WTC11 (cell line): ENCODE results near the gene ARL10. TPM values are rescaled to one million over a fixed set of nuclear protein-coding genes. Genes with fewer than 3 reads are reported as not detected.

ENCODE experiments used
- ARID4B ChIP-seq: sonication (generic); formaldehyde crosslinking; IDR thresholded peaks from 2 replicates; pipeline ENCODE4 v1.8.0; 2023; ENCODE audit warnings: missing genetic modification reagents, mild to moderate bottlenecking, borderline replicate concordance
- ATF3 ChIP-seq: sonication (generic); formaldehyde crosslinking; conservative IDR thresholded peaks from 2 replicates; pipeline ENCODE4 v1.8.1; 2022; ENCODE audit warnings: mild to moderate bottlenecking, missing genetic modification reagents
- ATF6 ChIP-seq: sonication (generic); formaldehyde crosslinking; IDR thresholded peaks from 2 replicates; pipeline ENCODE4 v1.8.1; 2023; ENCODE audit warnings: mild to moderate bottlenecking, missing genetic modification reagents
- E2F1 ChIP-seq: sonication (generic); formaldehyde crosslinking; IDR thresholded peaks from 2 replicates; pipeline ENCODE4 v1.8.0; 2022; ENCODE audit warnings: mild to moderate bottlenecking, missing genetic modification reagents
- E2F4 ChIP-seq: sonication (generic); formaldehyde crosslinking; IDR thresholded peaks from 2 replicates; pipeline ENCODE4 v1.8.1; 2022; ENCODE audit warnings: low read depth, mild to moderate bottlenecking, moderate library complexity, missing genetic modification reagents, borderline replicate concordance
- E2F5 ChIP-seq: sonication (generic); formaldehyde crosslinking; IDR thresholded peaks from 2 replicates; pipeline ENCODE4 v1.8.1; 2022; ENCODE audit warnings: mild to moderate bottlenecking, moderate library complexity, missing genetic modification reagents
- MLX ChIP-seq: sonication (generic); formaldehyde crosslinking; IDR thresholded peaks from 2 replicates; pipeline ENCODE4 v1.8.1; 2023; ENCODE audit warnings: mild to moderate bottlenecking, missing genetic modification reagents, moderate library complexity
- NFATC4 ChIP-seq: fragments of 250-450 bp; sonication (Bioruptor Pico); IDR thresholded peaks from 2 replicates; pipeline ENCODE4 v1.9.0; 2021; ENCODE audit warnings: mild to moderate bottlenecking
- NFE2L1 ChIP-seq: sonication (generic); formaldehyde crosslinking; IDR thresholded peaks from 2 replicates; pipeline ENCODE4 v1.8.1; 2023; ENCODE audit warnings: missing genetic modification reagents
- NR2C2 ChIP-seq: sonication (generic); formaldehyde crosslinking; IDR thresholded peaks from 2 replicates; pipeline ENCODE4 v1.8.0; 2022; ENCODE audit warnings: mild to moderate bottlenecking, missing genetic modification reagents
- PRDM15 ChIP-seq: sonication (generic); formaldehyde crosslinking; IDR thresholded peaks from 2 replicates; pipeline ENCODE4 v1.8.0; 2022; ENCODE audit warnings: missing genetic modification reagents
- SOX15 ChIP-seq: fragments of 250-450 bp; sonication (Bioruptor Pico); IDR thresholded peaks from 2 replicates; pipeline ENCODE4 v1.9.0; 2021; ENCODE audit warnings: mild to moderate bottlenecking
- TEAD4 ChIP-seq: sonication (generic); formaldehyde crosslinking; IDR thresholded peaks from 2 replicates; pipeline ENCODE4 v1.8.0; 2022; ENCODE audit warnings: mild to moderate bottlenecking, missing genetic modification reagents
- TP53 ChIP-seq: sonication (generic); formaldehyde crosslinking; IDR thresholded peaks from 2 replicates; pipeline ENCODE4 v1.8.1; 2023; ENCODE audit warnings: mild to moderate bottlenecking, missing genetic modification reagents
- USF2 ChIP-seq: sonication (generic); formaldehyde crosslinking; IDR thresholded peaks from 2 replicates; pipeline ENCODE4 v1.8.1; 2023; ENCODE audit warnings: mild to moderate bottlenecking, missing genetic modification reagents, moderate library complexity
- ZBTB21 ChIP-seq: sonication (generic); formaldehyde crosslinking; IDR thresholded peaks from 2 replicates; pipeline ENCODE4 v1.8.1; 2023; ENCODE audit warnings: mild to moderate bottlenecking, missing genetic modification reagents, borderline replicate concordance
- ZNF219 ChIP-seq: sonication (generic); formaldehyde crosslinking; IDR thresholded peaks from 2 replicates; pipeline ENCODE4 v1.8.0; 2023; ENCODE audit warnings: missing genetic modification reagents, mild to moderate bottlenecking, borderline replicate concordance
- ZNF232 ChIP-seq: sonication (generic); formaldehyde crosslinking; IDR thresholded peaks from 2 replicates; pipeline ENCODE4 v1.8.0; 2022; ENCODE audit warnings: mild to moderate bottlenecking, missing genetic modification reagents
- ZNF281 ChIP-seq: sonication (generic); formaldehyde crosslinking; IDR thresholded peaks from 2 replicates; pipeline ENCODE4 v1.8.0; 2023; ENCODE audit warnings: mild to moderate bottlenecking, missing genetic modification reagents
- ZNF396 ChIP-seq: fragments of 250-450 bp; sonication (Bioruptor Pico); IDR thresholded peaks from 2 replicates; pipeline ENCODE4 v1.8.0; 2021; ENCODE audit warnings: mild to moderate bottlenecking, moderate library complexity, borderline replicate concordance
- ZNF416 ChIP-seq: fragments of 250-450 bp; sonication (Bioruptor Pico); IDR thresholded peaks from 2 replicates; pipeline ENCODE4 v1.9.0; 2021; ENCODE audit warnings: mild to moderate bottlenecking, inconsistent platforms
- total RNA-seq: library from RNA; stranded (reverse); gene quantifications from 3 replicates; pipeline ENCODE4 v1.2.3, GENCODE V29; 2021

Gene ARL10
- total RNA-seq, 1 experiment from 2014 or later: 6.8 TPM

GRCh38 chr5:176388003-176388443, 22.7 kb downstream of the ARL10 start (continued):
- TF ChIP-seq E2F4 (CRISPR knock-in tag) (no peak), PRDM15 (CRISPR knock-in tag) (peak; percentile 91), ZNF396 (CRISPR knock-in tag) (no peak), E2F5 (0 out of 2 replicates have a peak, but pooled peaks have one; percentile 57), SOX15 (CRISPR knock-in tag) (no peak), USF2 (CRISPR knock-in tag) (no peak), ZNF416 (CRISPR knock-in tag) (no peak), TP53 (CRISPR knock-in tag) (no peak), TEAD4 (CRISPR knock-in tag) (no peak), NFATC4 (CRISPR knock-in tag) (no peak), MLX (no peak), ATF6 (CRISPR knock-in tag) (no peak), ZBTB21 (CRISPR knock-in tag) (no peak), ATF3 (CRISPR knock-in tag) (no peak), NFE2L1 (no peak), ZNF281 (CRISPR knock-in tag) (no peak), NR2C2 (CRISPR knock-in tag) (no peak), ZNF232 (CRISPR knock-in tag) (0 out of 2 replicates have a peak, but pooled peaks have one; percentile 61), E2F1 (peak; percentile 28; the same call in 1 of the 2 replicates), ARID4B (CRISPR knock-in tag) (no peak), ZNF219 (no peak)
